B cell (primary cell): Measurements from ENCODE around the gene RBM44. TPM values are rescaled to one million over a fixed set of nuclear protein-coding genes. Genes with fewer than 3 reads are reported as not detected.

Source experiments
- ATAC-seq: fragments of 200-7000 bp; cut with Tn5 transposase; one replicate; pipeline ENCODE4 v1.10.0; 2021; ENCODE audit warnings: low read depth, mild to moderate bottlenecking, moderate number of reproducible peaks, moderate library complexity
- CTCF ChIA-PET: fragments of 350-600 bp; sonication (Branson Sonifier 250); formaldehyde crosslinking; loops from one replicate; lab custom pipeline; 2021; ENCODE audit warnings: antibody characterized with exemption, inconsistent platforms; lab: Charles Lee
- POLR2A ChIA-PET: fragments of 350-600 bp; sonication (Branson Sonifier 250); formaldehyde crosslinking; loops from one replicate; lab custom pipeline; 2021; ENCODE audit warnings: antibody characterized with exemption; lab: Charles Lee
- DNase-seq: peaks from one replicate; pipeline ENCODE4 v3.0.0; 2013
- H2AFZ ChIP-seq: 2 replicates; pipeline ENCODE4 v1.6.1; 2012; ENCODE audit warnings: mild to moderate bottlenecking, low read depth, low read length; ENCODE audit not compliant: insufficient read depth, poor library complexity, severe bottlenecking
- H3K27ac ChIP-seq, 2 donors: 1 replicate in 1 of 2; 2 replicates in 1 of 2; pipeline ENCODE4 v1.5.1; 2012 to 2013; ENCODE audit warnings: low read length in 2 of 2, mild to moderate bottlenecking in 2 of 2, moderate library complexity in 1 of 2
- H3K27me3 ChIP-seq, 4 experiments: fragments of 200-600 bp in 1 of 4; sonication (generic) in 1 of 4; replicated peaks in 1 of 4; 1 replicate in 2 of 4; 2 replicates in 2 of 4; pipeline versions ENCODE4 v1.6.1 to v1.7.0; 2013 to 2016; ENCODE audit warnings: low read length in 3 of 4, mild to moderate bottlenecking in 2 of 4, mixed read lengths in 1 of 4, moderate library complexity in 1 of 4; ENCODE audit not compliant: insufficient read depth in 4 of 4, control insufficient read depth in 3 of 4; ENCODE audit errors: control extremely low read depth in 1 of 4
- H3K36me3 ChIP-seq, 2 experiments: replicated peaks in 1 of 2; 1 replicate in 1 of 2; 2 replicates in 1 of 2; pipeline versions ENCODE4 v1.6.1 to v1.7.1; 2013; ENCODE audit warnings: low read length in 1 of 2; ENCODE audit not compliant: insufficient read depth in 2 of 2, control insufficient read depth in 1 of 2; ENCODE audit errors: control extremely low read depth in 1 of 2, extremely low read depth in 1 of 2
- H3K4me1 ChIP-seq, 2 donors: fragments of 200-600 bp in 1 of 2; sonication (generic) in 1 of 2; 1 replicate in 1 of 2; 2 replicates in 1 of 2; pipeline versions ENCODE4 v1.5.1 to v1.6.1; 2013 to 2017; ENCODE audit warnings: low read length in 2 of 2; ENCODE audit not compliant: control insufficient read depth in 2 of 2, insufficient read depth in 2 of 2
- H3K4me2 ChIP-seq: replicated peaks from 2 replicates; pipeline ENCODE3; 2012; ENCODE audit warnings: mild to moderate bottlenecking, low read depth, low read length; ENCODE audit not compliant: poor library complexity, severe bottlenecking
- H3K4me3 ChIP-seq, 5 experiments: fragments of 200-600 bp in 1 of 5; sonication (generic) in 1 of 5; 1 replicate in 3 of 5; 2 replicates in 2 of 5; pipeline versions ENCODE4 v1.5.1 to v1.7.0; 2011 to 2016; ENCODE audit warnings: low read length in 4 of 5, mild to moderate bottlenecking in 4 of 5, low read depth in 2 of 5, control low read depth in 1 of 5, moderate library complexity in 1 of 5; ENCODE audit not compliant: insufficient read depth in 1 of 5; ENCODE audit errors: control extremely low read depth in 1 of 5, extremely low read depth in 1 of 5
- H3K79me2 ChIP-seq: fragments of 200-600 bp; sonication (generic); one replicate; pipeline ENCODE4 v1.6.0; 2016; ENCODE audit warnings: low read length; ENCODE audit not compliant: control insufficient read depth, insufficient read depth
- H3K9ac ChIP-seq: fragments of 200-600 bp; sonication (generic); 2 replicates; pipeline ENCODE4 v1.6.1; 2017; ENCODE audit warnings: mild to moderate bottlenecking, low read length, moderate library complexity
- H3K9me3 ChIP-seq, 3 donors: one replicate each; pipeline versions ENCODE4 v1.6.1 to v1.7.1; 2013; ENCODE audit warnings: low read length in 2 of 3; ENCODE audit not compliant: control insufficient read depth in 2 of 3, insufficient read depth in 1 of 3; ENCODE audit errors: control extremely low read depth in 1 of 3
- H4K20me1 ChIP-seq: 2 replicates; pipeline ENCODE4 v1.6.0; 2012; ENCODE audit warnings: mild to moderate bottlenecking, low read length; ENCODE audit not compliant: insufficient read depth, control insufficient read depth, poor library complexity, severe bottlenecking
- H3K27ac Mint-ChIP-seq: one replicate; pipeline ENCODE4 v1.8.0; 2021; ENCODE audit warnings: mixed read lengths
- H3K27me3 Mint-ChIP-seq: one replicate; pipeline ENCODE4 v1.8.0; 2021; ENCODE audit warnings: mixed read lengths
- H3K4me1 Mint-ChIP-seq: one replicate; pipeline ENCODE4 v1.8.0; 2021; ENCODE audit warnings: mixed read lengths
- H3K4me3 Mint-ChIP-seq: one replicate; pipeline ENCODE4 v1.8.0; 2021; ENCODE audit warnings: mixed read lengths
- H3K9me3 Mint-ChIP-seq: one replicate; pipeline ENCODE4 v1.8.0; 2022; ENCODE audit warnings: mixed read lengths; ENCODE audit not compliant: insufficient read depth
- EZH2 ChIP-seq: IDR thresholded peaks from 2 replicates; pipeline ENCODE4 v1.6.1; 2012; ENCODE audit warnings: borderline replicate concordance, low read depth, mild to moderate bottlenecking, moderate library complexity, low read length; ENCODE audit not compliant: insufficient read depth, poor library complexity, severe bottlenecking
- WGBS: methylation state at CpG from one replicate; pipeline ENCODE4 v1.1.5; 2013; ENCODE audit warnings: missing lambda C conversion rate; ENCODE audit not compliant: insufficient coverage; 5-methylcytosine and 5-hydroxymethylcytosine counted together
- intact Hi-C: fragments of 100-400 bp; cut with micrococcal nuclease; formaldehyde crosslinking; loops from one replicate; pipeline ENCODE4 v1.10.0; 2022
- polyA plus RNA-seq: library from polyadenylated mRNA; depleted of rRNA; stranded (reverse); fragments of >200 nt; gene quantifications from 2 replicates; pipeline ENCODE4 v1.2.3, GENCODE V29; 2012
- total RNA-seq, 2 donors: library from RNA; stranded (reverse); fragments of 120-200 nt in 1 of 2; gene quantifications; 1 replicate in 1 of 2; 2 replicates in 1 of 2; pipeline versions ENCODE4 v1.2.3 to v1.2.4, GENCODE V29; 2013 to 2022
- TF ChIP-seq, protein P1 (sequence below): fragments of 200-600 bp; IDR thresholded peaks from one replicate; pipeline ENCODE4 v1.8.0; 2022; ENCODE audit warnings: antibody characterized with exemption, mild to moderate bottlenecking

The RBM44 gene
- total and polyA plus RNA-seq, 2 donors (not counting 1 experiment from before 2014, with no cell fraction given): 0.39 to 1.3 TPM

DNA sequence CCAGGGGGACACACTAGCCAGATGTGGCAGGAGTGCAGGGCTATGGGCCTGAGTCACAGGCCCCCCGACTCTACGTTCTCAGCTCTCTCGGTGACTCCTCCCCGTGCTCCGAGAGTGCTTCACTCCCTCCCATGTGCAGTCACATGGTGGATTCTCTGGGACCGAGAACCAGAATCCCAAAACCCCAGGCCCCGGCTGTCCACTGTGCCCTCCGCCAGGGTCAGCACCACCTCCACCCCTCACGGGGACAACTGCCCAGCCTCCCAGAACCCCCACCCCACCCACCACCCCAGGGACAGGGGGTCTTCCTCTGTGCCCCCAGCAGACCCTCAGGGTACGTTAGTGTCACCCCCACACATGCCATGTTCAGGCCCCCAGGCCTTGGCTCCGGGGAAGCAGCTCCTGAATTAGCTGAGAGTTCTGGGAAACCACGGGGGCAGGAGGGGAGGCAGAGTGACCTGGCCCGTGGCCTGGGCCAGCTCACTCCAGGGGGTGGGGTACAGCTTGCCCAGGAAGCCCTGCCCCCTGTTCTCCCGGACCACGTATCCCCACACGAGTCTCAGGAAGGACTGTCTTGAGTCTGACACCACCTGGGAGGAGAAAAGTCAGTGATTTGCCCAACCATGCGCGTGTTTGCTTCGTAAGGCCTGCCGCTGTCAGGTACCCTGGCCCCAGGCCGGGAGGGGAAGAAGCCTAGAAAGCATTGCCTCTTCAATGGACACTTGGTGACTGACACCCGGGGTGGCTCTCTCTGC lies 65.3 kb downstream of the RBM44 start:
- Histone ChIP-seq H3K4me1 (no peaks in the 10 kb centered on the region), H3K4me2 (no peak overlapping the region), H3K9ac (no peak overlapping the region), H3K27me3 (peaks cover 0 to 25% (median 7%) of the 10 kb centered on the region in 4 experiments), H3K9me3 (no peaks in the 10 kb centered on the region), H3K79me2 (no peaks in the 10 kb centered on the region), H3K27ac (no peak overlapping the region), H3K4me3 (no peak overlapping the region), H2AFZ (no peak overlapping the region), H3K36me3 (no peaks in the 10 kb centered on the region), H4K20me1 (no peaks in the 10 kb centered on the region)
- Mint-ChIP-seq H3K27ac (no peak overlapping the region), H3K4me1 (peaks cover 13% of the 10 kb centered on the region), H3K27me3 (peaks cover 47% of the 10 kb centered on the region), H3K9me3 (no peaks in the 10 kb centered on the region), H3K4me3 (no peak overlapping the region)
- ChIA-PET CTCF (no interaction called here), POLR2A (no interaction called here)
- 94% methylated on average over 22 of the region's 22 CpGs for WGBS
- intact Hi-C loops: no loop called here
- no peak for DNase-seq
- ATAC-seq: no peak
- TF ChIP-seq, protein P1, sequence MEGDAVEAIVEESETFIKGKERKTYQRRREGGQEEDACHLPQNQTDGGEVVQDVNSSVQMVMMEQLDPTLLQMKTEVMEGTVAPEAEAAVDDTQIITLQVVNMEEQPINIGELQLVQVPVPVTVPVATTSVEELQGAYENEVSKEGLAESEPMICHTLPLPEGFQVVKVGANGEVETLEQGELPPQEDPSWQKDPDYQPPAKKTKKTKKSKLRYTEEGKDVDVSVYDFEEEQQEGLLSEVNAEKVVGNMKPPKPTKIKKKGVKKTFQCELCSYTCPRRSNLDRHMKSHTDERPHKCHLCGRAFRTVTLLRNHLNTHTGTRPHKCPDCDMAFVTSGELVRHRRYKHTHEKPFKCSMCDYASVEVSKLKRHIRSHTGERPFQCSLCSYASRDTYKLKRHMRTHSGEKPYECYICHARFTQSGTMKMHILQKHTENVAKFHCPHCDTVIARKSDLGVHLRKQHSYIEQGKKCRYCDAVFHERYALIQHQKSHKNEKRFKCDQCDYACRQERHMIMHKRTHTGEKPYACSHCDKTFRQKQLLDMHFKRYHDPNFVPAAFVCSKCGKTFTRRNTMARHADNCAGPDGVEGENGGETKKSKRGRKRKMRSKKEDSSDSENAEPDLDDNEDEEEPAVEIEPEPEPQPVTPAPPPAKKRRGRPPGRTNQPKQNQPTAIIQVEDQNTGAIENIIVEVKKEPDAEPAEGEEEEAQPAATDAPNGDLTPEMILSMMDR: no peak
- no peak for TF ChIP-seq EZH2

DNA sequence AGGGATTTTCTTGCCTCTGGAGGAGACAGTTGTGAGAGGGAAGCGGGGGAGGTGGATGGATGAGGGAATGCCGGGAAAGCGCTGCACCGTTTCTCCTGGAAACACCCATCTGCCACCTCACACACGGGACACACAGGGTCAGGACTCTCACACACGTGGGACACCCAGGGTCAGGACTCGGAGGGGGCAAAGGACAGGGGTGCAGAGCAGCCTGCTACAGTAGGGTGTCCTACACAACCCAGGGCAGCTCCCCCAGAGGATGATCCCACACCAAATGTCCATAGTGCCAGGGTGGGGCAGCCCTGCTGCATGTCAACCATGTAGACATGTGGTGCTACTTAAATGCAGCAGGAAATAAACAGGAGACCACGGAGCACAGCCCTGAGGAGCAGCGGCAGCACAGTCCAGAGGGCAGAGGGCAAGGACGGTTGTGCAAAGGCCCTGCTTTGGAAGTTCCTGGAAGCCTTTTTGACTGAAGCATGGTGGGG lies 65.9 kb downstream of the RBM44 start:
- H3K4me1 ChIP-seq: no peaks in the 10 kb centered on the region
- H3K4me3 ChIP-seq: no peak overlapping the region
- H3K27ac ChIP-seq: no peak overlapping the region
- H3K27ac Mint-ChIP-seq: no peak overlapping the region
- WGBS: 84% methylated on average over 8 of the region's 10 CpGs
- ATAC-seq (no peak), DNase-seq (no peak)
- H3K9me3 ChIP-seq: no peaks in the 10 kb centered on the region
- no peak overlapping the region for H3K4me3 Mint-ChIP-seq
- H3K36me3 ChIP-seq: no peaks in the 10 kb centered on the region
- H3K79me2 ChIP-seq: no peaks in the 10 kb centered on the region
- no peaks in the 10 kb centered on the region for H4K20me1 ChIP-seq
- intact Hi-C loops: no loop called here
- H3K9ac ChIP-seq: no peak overlapping the region
- H3K27me3 ChIP-seq: peaks cover 0 to 28% (median 6%) of the 10 kb centered on the region in 4 experiments
- no peak for TF ChIP-seq EZH2
- TF ChIP-seq, protein P1: no peak
- peaks cover 50% of the 10 kb centered on the region for H3K27me3 Mint-ChIP-seq
- POLR2A ChIA-PET: no interaction called here
- H3K4me1 Mint-ChIP-seq: peaks cover 15% of the 10 kb centered on the region
- CTCF ChIA-PET: no interaction called here
- no peak overlapping the region for H2AFZ ChIP-seq
- H3K9me3 Mint-ChIP-seq: no peaks in the 10 kb centered on the region
- H3K4me2 ChIP-seq: no peak overlapping the region
